ENCODE results near the gene LIMCH1. TPM values are rescaled to one million over a fixed set of nuclear protein-coding genes. Genes with fewer than 3 reads are reported as not detected.
A peak's percentile ranks its signal among the peaks of the same experiment; 100 is the strongest.

LIMCH1 gene
- total RNA-seq, 2 donors from 2014 or later, result 168 to 200 TPM

DNA sequence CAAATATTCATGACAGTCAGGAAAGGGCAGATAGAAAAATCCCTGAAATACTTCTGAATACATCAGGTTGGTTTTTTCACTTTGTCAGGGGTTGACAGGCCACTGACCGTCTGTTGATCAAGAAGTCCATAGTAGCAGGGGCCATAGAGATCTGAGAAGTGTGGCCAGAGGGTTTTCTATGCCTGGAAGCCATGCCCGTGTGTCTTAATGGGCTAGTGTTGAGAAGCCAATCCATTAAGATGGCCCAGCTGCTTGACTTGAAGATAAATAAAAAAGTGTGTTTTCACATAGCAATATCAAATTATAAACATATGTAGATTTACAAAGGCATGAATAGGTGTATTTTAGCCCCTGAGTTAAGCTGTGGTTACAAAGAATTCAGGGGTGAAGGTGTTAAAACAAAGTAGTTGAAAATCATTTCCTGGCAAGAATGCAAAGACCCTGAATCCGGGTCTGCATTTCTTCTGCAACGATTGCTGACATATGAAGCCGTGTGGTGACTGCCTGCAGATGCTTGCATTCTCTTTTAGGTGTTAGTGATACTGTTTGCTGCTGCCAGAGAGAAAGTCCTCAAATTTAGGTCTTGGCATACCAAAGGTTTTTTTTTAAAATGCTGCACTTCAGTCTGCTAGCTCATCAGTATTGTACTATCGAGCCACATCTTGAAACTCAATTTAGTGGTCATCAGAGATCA lies 9.3 kb upstream of the LIMCH1 start:
- ATAC-seq, result peak in 1 of 2 donors; percentile 30
- intact Hi-C loops (cut with DNase I), result no loop called here
- no peak for DNase-seq

DNA sequence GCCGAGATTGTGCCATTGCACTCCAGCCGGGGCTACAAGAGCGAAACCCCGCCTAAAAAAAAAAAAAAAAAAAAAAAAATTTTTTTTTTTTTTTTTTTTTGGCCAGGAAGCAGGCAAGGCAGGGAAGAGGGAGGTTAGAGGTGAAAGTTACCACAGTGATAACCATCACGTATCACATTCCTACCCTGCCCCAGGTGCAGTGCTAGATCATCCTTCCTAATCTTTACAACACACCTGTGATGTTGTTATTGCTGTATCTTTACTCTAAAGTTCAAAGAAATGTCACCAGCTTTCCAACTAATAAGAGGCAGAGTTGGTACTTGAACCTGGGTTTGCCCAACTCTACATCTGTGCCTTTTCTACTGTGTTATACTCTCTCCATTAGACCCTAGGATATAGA lies 7.2 kb upstream of the LIMCH1 start:
- no peak for DNase-seq
- ATAC-seq, result no peak
- intact Hi-C loops (cut with DNase I), result loop anchor here in 1 of 2 donors (10.0 kb wide), 1 partner anchor 124 kb away; no protein-coding TSS in a partner anchor

DNA sequence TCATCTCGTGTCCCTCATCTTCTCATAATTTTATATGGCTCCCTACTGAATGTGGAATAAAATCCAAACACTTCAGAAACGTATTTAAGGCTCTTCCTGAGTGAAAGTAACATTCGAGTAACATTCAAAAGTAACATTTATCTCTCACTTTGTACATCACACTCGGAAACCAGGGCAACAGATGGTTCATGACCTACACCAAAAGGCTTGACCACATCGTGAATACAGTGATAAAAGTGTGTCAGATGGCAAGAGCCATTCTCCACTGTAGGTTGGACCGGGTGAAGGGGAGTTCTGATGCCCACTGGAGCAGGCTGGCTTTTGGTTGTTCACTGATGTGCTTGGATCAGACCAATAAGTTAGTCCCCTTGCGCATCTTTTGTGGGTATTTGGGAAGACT lies 5.6 kb upstream of the LIMCH1 start:
- no peak for ATAC-seq
- DNase-seq, result no peak
- intact Hi-C loops (cut with DNase I), result loop anchor here in 1 of 2 donors (10.0 kb wide), 1 partner anchor 122 kb away; no protein-coding TSS in a partner anchor

DNA sequence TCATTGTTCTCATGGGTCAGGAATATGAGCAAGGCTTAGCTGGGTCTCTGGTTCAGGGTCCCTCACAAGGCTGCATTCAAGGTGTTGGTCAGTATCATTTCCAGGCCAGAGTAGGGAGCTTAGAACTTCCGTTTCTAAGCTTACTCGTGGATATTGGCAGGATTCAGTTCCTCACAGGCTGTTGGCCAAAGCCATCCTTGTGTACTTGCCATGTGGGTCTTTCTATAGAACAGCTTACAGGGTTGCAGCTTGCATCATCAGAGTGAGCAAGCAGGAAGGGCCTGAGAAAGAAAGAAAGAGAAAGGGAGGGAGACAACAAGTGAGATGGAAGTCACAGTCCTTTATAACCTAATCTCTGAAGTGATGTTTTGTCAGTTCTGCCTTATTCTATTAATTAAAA lies 5.1 kb upstream of the LIMCH1 start:
- intact Hi-C loops (cut with DNase I), result loop anchor here in 1 of 2 donors (10.0 kb wide), 1 partner anchor 122 kb away; no protein-coding TSS in a partner anchor
- no peak for DNase-seq
- peak in 1 of 2 donors; percentile 13 for ATAC-seq

GRCh38 chr4:41533680-41534079 lies 4.3 kb upstream of the LIMCH1 start:
- intact Hi-C loops (cut with DNase I), result loop anchor here in 1 of 2 donors (10.0 kb wide), 1 partner anchor 121 kb away; no protein-coding TSS in a partner anchor
- DNase-seq (no peak), ATAC-seq (no peak)

- no peak for ATAC-seq
- intact Hi-C loops (cut with DNase I), result loop anchor here in 1 of 2 donors (10.0 kb wide), 1 partner anchor 120 kb away; no protein-coding TSS in a partner anchor
- DNase-seq, result no peak
Observed at GRCh38 chr4:41534404-41534803, 3.6 kb upstream of the LIMCH1 start.

DNA sequence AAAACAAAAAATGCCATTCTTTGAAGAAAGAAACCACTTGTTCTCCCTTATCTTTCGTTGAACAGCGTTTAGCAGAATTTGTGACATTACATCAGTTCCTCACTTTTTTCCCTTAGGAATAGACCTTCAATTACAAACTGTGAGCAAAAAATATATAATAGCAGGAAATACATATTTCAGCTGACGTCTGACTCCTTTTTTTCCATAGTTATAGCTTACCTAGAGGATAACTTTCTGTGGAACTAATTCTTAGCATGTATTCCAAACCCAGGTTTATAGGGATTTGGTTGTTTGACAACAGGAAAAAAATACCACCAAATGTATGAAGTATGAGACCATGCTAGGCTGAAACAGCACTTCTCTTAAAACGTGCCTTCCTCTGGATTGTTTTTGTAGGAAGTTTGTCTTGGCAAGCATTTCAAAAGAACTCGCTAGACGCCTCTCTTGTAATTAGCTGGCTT lies 2.0 kb upstream of the LIMCH1 start:
- intact Hi-C loops (cut with DNase I), result loop anchor here in 1 of 2 donors (5.0 to 10.0 kb wide), 3 partner anchors 109 to 174 kb away; no protein-coding TSS in a partner anchor
- ATAC-seq, result no peak
- no peak for DNase-seq

DNA sequence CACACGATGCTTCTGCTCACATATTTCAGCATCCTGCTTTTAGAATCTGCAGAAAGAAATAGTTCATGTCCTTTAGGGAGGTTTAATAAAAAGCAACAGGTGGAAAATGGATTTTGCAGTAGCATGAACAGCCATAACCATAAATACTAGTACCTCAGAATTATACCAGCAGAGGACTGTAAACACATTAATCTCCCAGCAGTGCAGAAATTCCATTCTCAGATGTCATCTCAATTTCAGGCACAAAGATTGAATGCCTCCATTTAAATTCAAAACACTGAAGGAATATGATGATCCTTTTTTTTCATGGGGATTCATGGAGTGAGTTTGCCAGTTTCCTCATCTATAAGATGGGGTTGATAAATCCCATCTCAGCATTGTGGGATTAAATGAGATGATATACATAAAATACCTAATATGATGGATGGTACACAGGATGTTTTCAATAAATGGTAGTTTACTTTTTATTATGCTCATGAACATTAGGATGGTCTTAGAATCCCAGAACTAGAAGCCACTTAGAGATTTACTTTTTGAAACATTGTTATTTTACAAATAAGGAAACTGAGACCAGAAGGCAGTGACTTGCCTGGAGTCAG lies 566 bp upstream of the LIMCH1 start:
- no peak for DNase-seq
- intact Hi-C loops (cut with DNase I), result loop anchor here in 1 of 2 donors (5.0 to 10.0 kb wide), 3 partner anchors 110 to 175 kb away; no protein-coding TSS in a partner anchor
- no peak for ATAC-seq

GRCh38 chr4:41538887-41539498 lies 1.0 kb downstream of the LIMCH1 start:
- ATAC-seq (peak; percentile 46 to 77), DNase-seq (peak; percentile 46)
- intact Hi-C loops (cut with DNase I), result loop anchor here in 1 of 2 donors (5.0 to 10.0 kb wide), 3 partner anchors 112 to 177 kb away; no protein-coding TSS in a partner anchor

GRCh38 chr4:41539711-41540110 lies 1.8 kb downstream of the LIMCH1 start:
- intact Hi-C loops (cut with DNase I), result loop anchor here in 1 of 2 donors (5.0 to 10.0 kb wide), 3 partner anchors 112 to 177 kb away; no protein-coding TSS in a partner anchor
- no peak for DNase-seq
- no peak for ATAC-seq

GRCh38 chr4:41540687-41541086 lies 2.7 kb downstream of the LIMCH1 start:
- intact Hi-C loops (cut with DNase I), result no loop called here
- ATAC-seq, result no peak
- DNase-seq, result no peak

- DNase-seq (peak; percentile 25), ATAC-seq (peak; percentile 33 to 40)
- intact Hi-C loops (cut with DNase I), result no loop called here
Observed at GRCh38 chr4:41541687-41542094, 3.7 kb downstream of the LIMCH1 start.

GRCh38 chr4:41542526-41543275 lies 4.7 kb downstream of the LIMCH1 start:
- intact Hi-C loops (cut with DNase I), result no loop called here
- DNase-seq (no peak), ATAC-seq (no peak)

DNA sequence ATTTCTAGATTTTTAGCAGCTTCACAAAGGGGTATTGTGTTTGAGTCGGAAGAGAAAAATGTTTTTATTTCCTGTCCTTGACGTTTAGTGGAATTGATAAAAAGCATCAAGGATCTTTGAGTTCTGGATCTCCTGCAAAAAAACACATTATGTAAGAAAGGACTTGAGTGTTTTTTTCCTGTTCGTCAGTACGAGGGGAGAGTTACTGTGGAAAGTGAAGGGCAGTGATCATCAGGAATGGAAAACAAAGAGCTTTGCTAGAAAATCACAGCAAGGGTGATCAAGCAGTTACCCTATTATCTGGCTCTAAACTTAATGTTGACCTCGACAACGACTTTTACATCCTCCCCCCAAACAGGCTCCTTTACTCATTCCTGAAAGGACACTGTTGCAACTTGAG lies 7.3 kb downstream of the LIMCH1 start:
- intact Hi-C loops (cut with DNase I), result no loop called here
- ATAC-seq (no peak), DNase-seq (no peak)

- DNase-seq, result no peak
- ATAC-seq, result no peak
- intact Hi-C loops (cut with DNase I), result no loop called here
Observed at GRCh38 chr4:41546638-41547037, 8.7 kb downstream of the LIMCH1 start.

DNA sequence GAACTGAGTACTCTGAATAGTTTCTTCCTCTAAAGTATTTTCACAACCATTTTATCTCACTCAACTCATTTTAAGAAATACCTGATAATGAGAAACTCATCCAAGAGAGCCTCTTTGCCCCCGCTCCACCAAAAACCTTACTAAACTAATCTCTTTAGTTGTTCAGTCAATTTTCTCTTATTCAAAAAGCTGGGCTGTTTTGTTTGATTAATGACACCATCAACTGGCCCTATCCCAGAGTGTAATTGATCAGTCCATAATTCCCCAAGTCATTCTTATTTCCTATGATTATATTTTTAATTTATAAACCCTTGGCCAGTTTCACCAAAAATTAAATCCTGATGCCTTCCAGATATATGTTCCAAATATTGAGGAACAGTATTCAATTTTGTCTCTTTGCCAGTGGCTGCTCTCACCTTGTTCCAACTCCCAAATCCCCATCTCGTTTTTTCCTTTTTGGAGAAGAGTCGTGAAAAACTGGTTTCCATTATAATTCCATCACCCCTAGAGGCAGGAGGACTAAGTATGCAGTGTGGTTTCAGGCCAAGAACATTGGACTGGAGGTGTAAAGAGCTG lies 10.4 kb downstream of the LIMCH1 start:
- intact Hi-C loops (cut with DNase I), result no loop called here

GRCh38 chr4:41549478-41549877 lies 11.5 kb downstream of the LIMCH1 start:
- intact Hi-C loops (cut with DNase I), result no loop called here
- peak in 1 of 2 donors; percentile 50 for ATAC-seq
- DNase-seq, result no peak

More for the DNA sequence above, 10.4 kb downstream of the LIMCH1 start:
- DNase-seq (no peak), ATAC-seq (no peak)

DNA sequence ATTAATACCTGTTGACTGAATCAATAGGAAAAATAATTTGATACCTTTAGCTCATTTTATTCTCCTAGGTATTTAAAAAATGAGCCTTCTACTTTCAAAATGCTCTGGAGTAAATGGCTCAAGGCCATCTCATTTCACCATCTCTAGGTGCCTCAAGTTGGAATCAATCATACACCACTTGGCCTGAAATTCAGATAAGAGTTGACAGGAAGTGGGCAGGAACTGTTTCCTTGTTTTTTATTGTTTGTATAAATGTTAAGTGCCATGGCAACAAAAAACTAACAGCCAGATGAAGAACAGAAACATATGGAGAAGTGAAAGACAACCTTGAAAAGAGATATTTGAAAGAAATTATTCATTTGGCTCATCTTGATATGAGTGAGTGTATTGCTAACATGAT lies 12.4 kb downstream of the LIMCH1 start:
- intact Hi-C loops (cut with DNase I), result no loop called here
- ATAC-seq (peak; percentile 61 to 84), DNase-seq (no peak)

DNA sequence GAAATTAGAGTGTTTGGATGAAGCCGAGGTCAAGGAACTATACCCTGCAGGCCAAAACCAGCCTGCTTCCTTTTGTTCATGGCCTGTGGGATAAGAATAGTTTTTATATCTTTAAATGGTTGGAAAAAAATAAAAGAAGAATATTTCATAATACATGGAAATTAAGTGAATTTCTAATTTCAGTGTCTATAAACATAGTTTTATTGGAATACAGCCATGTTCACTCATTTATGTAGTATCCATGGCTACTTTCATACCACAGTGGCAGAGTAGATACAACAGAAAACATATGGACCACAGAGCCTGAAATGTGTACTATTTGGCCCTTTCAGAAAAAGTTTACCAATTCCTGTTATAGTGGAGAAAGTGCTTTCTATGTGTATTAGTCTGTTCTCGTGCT lies 13.6 kb downstream of the LIMCH1 start:
- intact Hi-C loops (cut with DNase I), result no loop called here
- no peak for DNase-seq
- ATAC-seq, result no peak
